K562 (cell line): ENCODE results near the gene NINJ2. TPM values are rescaled to one million over a fixed set of nuclear protein-coding genes. Genes with fewer than 3 reads are reported as not detected.

Source experiments
- ATAC-seq: fragments of 200-7000 bp; cut with Tn5 transposase; 3 replicates; pipeline ENCODE4 v1.9.1; 2020; ENCODE audit warnings: moderate library complexity
- BruUV-seq: library from RNA; stranded (reverse); fragments of 400-500 nt; replicated peaks from 2 replicates; lab custom pipeline; 2021; lab: Mats Ljungman, UMichigan
- CTCF ChIA-PET: fragments of 300-600 bp; formaldehyde crosslinking; extraction: SDS; loops from one replicate; lab custom pipeline; 2021; ENCODE audit warnings: low intra/inter-chr PET ratio; lab: Yijun Ruan, JAX
- POLR2A ChIA-PET: fragments of 300-600, 350-650 bp; sonication (Branson Sonifier 250); formaldehyde crosslinking; extraction: SDS; loops from one replicate; lab custom pipeline; 2021; ENCODE audit warnings: antibody characterized with exemption, inconsistent platforms; lab: Yijun Ruan, JAX
- DNase-seq, 4 experiments: peaks; one replicate each; pipeline versions ENCODE4 v3.0.0 to v3.0.0-alpha.2; 2011 to 2018; ENCODE audit warnings: low spot score in 3 of 4, mixed read lengths in 3 of 4; ENCODE audit errors: extremely low read depth in 1 of 4
- FAIRE-seq: peaks from 2 replicates; lab custom pipeline; 2011; peaks lifted over from hg19 to GRCh38; lab: Jason Lieb, UNC
- H2AFZ ChIP-seq: 2 replicates; pipeline ENCODE4 v1.6.0; 2011; ENCODE audit warnings: low read depth, low read length, control low read depth, inconsistent platforms
- H3K27ac ChIP-seq: fragments of 200-600 bp; 3 replicates; pipeline ENCODE4 v1.8.0; 2011; ENCODE audit warnings: low read depth, mild to moderate bottlenecking, control low read depth, inconsistent platforms, low read length, moderate library complexity, mixed read lengths; ENCODE audit errors: extremely low read depth
- H3K27me3 ChIP-seq, 2 experiments: fragments of 300-600 bp in 1 of 2; 2 replicates in 1 of 2; 3 replicates in 1 of 2; pipeline versions ENCODE4 v1.6.0 to v1.8.0; 2011; ENCODE audit warnings: inconsistent platforms in 2 of 2, low read length in 2 of 2, mild to moderate bottlenecking in 1 of 2, mixed read lengths in 1 of 2, moderate library complexity in 1 of 2; ENCODE audit not compliant: control insufficient read depth in 2 of 2, insufficient read depth in 2 of 2
- H3K36me3 ChIP-seq: fragments of 300-600 bp; 3 replicates; pipeline ENCODE4 v1.8.0; 2011; ENCODE audit warnings: mild to moderate bottlenecking, low read length, inconsistent platforms; ENCODE audit not compliant: control insufficient read depth, insufficient read depth
- H3K4me1 ChIP-seq, 2 experiments: fragments of 200-600 bp in 1 of 2; replicated peaks in 1 of 2; 2 replicates in 1 of 2; 3 replicates in 1 of 2; pipeline versions ENCODE4 v1.5.1 to v1.8.0; 2011; ENCODE audit warnings: inconsistent platforms in 2 of 2, low read length in 2 of 2, mild to moderate bottlenecking in 1 of 2, mixed read lengths in 1 of 2, moderate library complexity in 1 of 2; ENCODE audit not compliant: control insufficient read depth in 2 of 2, insufficient read depth in 2 of 2
- H3K4me2 ChIP-seq: 2 replicates; pipeline ENCODE4 v1.6.1; 2011; ENCODE audit warnings: low read length, control low read depth, inconsistent platforms, mixed read lengths; ENCODE audit not compliant: insufficient read depth
- H3K4me3 ChIP-seq: fragments of 200-600 bp; sonication (generic), shearing (Covaris generic); 2 replicates; pipeline ENCODE4 v1.5.1; 2016; ENCODE audit warnings: control low read depth, inconsistent platforms
- H3K79me2 ChIP-seq: fragments of 200-600 bp; 3 replicates; pipeline ENCODE4 v1.8.0; 2011; ENCODE audit warnings: low read length, inconsistent platforms; ENCODE audit not compliant: control insufficient read depth, insufficient read depth
- H3K9ac ChIP-seq, 2 experiments: 2 replicates each; pipeline versions ENCODE4 v1.6.0 to v1.6.1; 2011; ENCODE audit warnings: low read depth in 2 of 2, low read length in 2 of 2, control low read depth in 1 of 2, inconsistent platforms in 1 of 2, mild to moderate bottlenecking in 1 of 2, mixed read lengths in 1 of 2; ENCODE audit not compliant: insufficient read depth in 1 of 2
- H3K9me1 ChIP-seq: one replicate; pipeline ENCODE4 v1.6.0; 2011; ENCODE audit warnings: inconsistent platforms, mild to moderate bottlenecking, low read length, moderate library complexity; ENCODE audit not compliant: control insufficient read depth, insufficient read depth
- H3K9me3 ChIP-seq: replicated peaks from 2 replicates; pipeline ENCODE4 v1.5.1; 2011; ENCODE audit warnings: low read depth, low read length, inconsistent platforms; ENCODE audit not compliant: control insufficient read depth, insufficient read depth
- H4K20me1 ChIP-seq: replicated peaks from 2 replicates; pipeline ENCODE4 v1.6.1; 2011; ENCODE audit warnings: low read length, inconsistent platforms, mixed read lengths; ENCODE audit not compliant: control insufficient read depth, insufficient read depth
- ARID4B ChIP-seq: sonication (generic); formaldehyde crosslinking; IDR thresholded peaks from 2 replicates; pipeline ENCODE4 v1.8.0; 2022; ENCODE audit warnings: mild to moderate bottlenecking, missing genetic modification reagents
- ATF7 ChIP-seq: fragments of 450-650 bp; IDR thresholded peaks from 2 replicates; pipeline ENCODE4 v1.7.1; 2014; ENCODE audit warnings: mild to moderate bottlenecking, moderate library complexity
- BCOR ChIP-seq: fragments of 450-650 bp; IDR thresholded peaks from 2 replicates; pipeline ENCODE4 v1.6.1; 2016
- DPF2 ChIP-seq: fragments of 450-650 bp; IDR thresholded peaks from 2 replicates; pipeline ENCODE4 v1.6.1; 2016
- EP400 ChIP-seq: fragments of 450-650 bp; IDR thresholded peaks from 2 replicates; pipeline ENCODE4 v1.6.1; 2017; ENCODE audit warnings: antibody characterized with exemption, mild to moderate bottlenecking, moderate library complexity
- GABPA ChIP-seq: fragments of 200-800 bp; sonication (Bioruptor generic); conservative IDR thresholded peaks from 2 replicates; pipeline ENCODE4 v1.6.1; 2016; ENCODE audit warnings: low read depth, missing genetic modification characterization, missing compliant biosample characterization
- GATAD2B ChIP-seq: fragments of 450-650 bp; IDR thresholded peaks from 2 replicates; pipeline ENCODE4 v1.6.1; 2017; ENCODE audit warnings: mild to moderate bottlenecking, borderline replicate concordance
- ZBTB9 ChIP-seq: fragments of 450-650 bp; formaldehyde crosslinking; IDR thresholded peaks from 2 replicates; pipeline ENCODE4 v1.4.0; 2020; ENCODE audit warnings: mild to moderate bottlenecking, moderate library complexity
- whole genome bisulfite sequencing: fragments of 100-300 bp; shearing (Covaris generic); methylation state at CpG from one replicate; pipeline ENCODE4 v1.1.6; 2016; ENCODE audit warnings: low coverage, mixed read lengths; ENCODE audit not compliant: insufficient coverage; ENCODE audit errors: missing lambda C conversion rate; 5-methylcytosine and 5-hydroxymethylcytosine counted together
- in situ Hi-C: fragments of 300-500 bp; cut with MboI; formaldehyde crosslinking; loops from 4 replicates; pipeline ENCODE4 v1.15.0; 2018; ENCODE audit warnings: inconsistent platforms, mixed read lengths
- intact Hi-C: fragments of 100-400 bp; cut with micrococcal nuclease; formaldehyde crosslinking; loops from 2 replicates; pipeline ENCODE4 v1.14.2; 2022
- polyA plus RNA-seq, 8 experiments: library from polyadenylated mRNA; depleted of rRNA in 4 of 8; stranded (reverse) in 5 of 8; unstranded in 3 of 8; fragments of >200 nt; fragmentation: Nextera tagmentation in 2 of 8; fragmentation: Illumina TruSeq in 1 of 8; extraction: Ambion mirVana in 2 of 8; extraction: Trizol in 1 of 8; gene quantifications; 2 replicates each; pipeline versions ENCODE4 v1.2.1 to v1.2.3, GENCODE V29; 2011 to 2014; ENCODE audit warnings: inconsistent platforms in 1 of 8, missing spikeins in 1 of 8
- total RNA-seq, 7 experiments: library from RNA; depleted of rRNA in 6 of 7; stranded (reverse); fragments of >200 nt in 6 of 7; fragmentation: Illumina TruSeq in 2 of 7; extraction: Trizol in 2 of 7; gene quantifications; 2 replicates each; pipeline versions ENCODE4 v1.2.1 to v1.2.3, GENCODE V29; 2011 to 2021; ENCODE audit warnings: low replicate concordance in 1 of 7
- TF ChIP-seq, protein P1 (sequence below): sonication (generic); formaldehyde crosslinking; IDR thresholded peaks from 2 replicates; pipeline ENCODE4 v1.5.0; 2020; ENCODE audit warnings: missing genetic modification reagents

The NINJ2 gene
- total and polyA plus RNA-seq, 9 of the 15 experiments (the other 6 are each of a cell fraction or from before 2014, with no cell fraction given), result 2.6 to 16.0 (median 4.5) TPM

- H3K27ac ChIP-seq, result peak overlapping the region; percentile 91
- H2AFZ ChIP-seq, result peak overlapping the region; percentile 81
- peak overlapping the region; percentile 79 to 96 for H3K9ac ChIP-seq
- FAIRE-seq (no peak), DNase-seq (peak; percentile 79 to 92 (median 88)), ATAC-seq (peak; percentile 74)
- H3K4me1 ChIP-seq, result peaks cover 36 to 45% of the 10 kb centered on the region in 2 experiments
- H3K4me2 ChIP-seq, result peak overlapping the region; percentile 77
- H3K4me3 ChIP-seq, result peak overlapping the region; percentile 51
- in situ Hi-C loops (no loop called here), intact Hi-C loops (loop anchor here (2.0 to 5.0 kb wide), 2 partner anchors 66 to 108 kb away; no protein-coding TSS in a partner anchor)
- POLR2A ChIA-PET, result interaction anchor here (0.6 to 1.5 kb wide), 5 partner anchors 9 to 67 kb away, joined by 3 to 4 read pairs (median 4); no protein-coding TSS in a partner anchor
- H3K27me3 ChIP-seq, result no peaks in the 10 kb centered on the region
- no peaks in the 10 kb centered on the region for H4K20me1 ChIP-seq
- no CpG with 5 or more reads among the region's 95 CpGs for WGBS
- TSS peak; percentile 44 for BruUV-seq
- peaks cover 16% of the 10 kb centered on the region for H3K79me2 ChIP-seq
- CTCF ChIA-PET, result no interaction called here
- no peaks in the 10 kb centered on the region; the same call in 2 of the 3 replicates for H3K36me3 ChIP-seq
- no peaks in the 10 kb centered on the region for H3K9me1 ChIP-seq
- H3K9me3 ChIP-seq, result no peaks in the 10 kb centered on the region
- peak; percentile 79; the same call in 1 of the 2 replicates for TF ChIP-seq BCOR
- TF ChIP-seq DPF2, result peak; percentile 14; the same call in 1 of the 2 replicates
- 0 out of 2 replicates have a peak, but pooled peaks have one; percentile 28 for TF ChIP-seq ZBTB9 (CRISPR knock-in tag)
- TF ChIP-seq, protein P1, sequence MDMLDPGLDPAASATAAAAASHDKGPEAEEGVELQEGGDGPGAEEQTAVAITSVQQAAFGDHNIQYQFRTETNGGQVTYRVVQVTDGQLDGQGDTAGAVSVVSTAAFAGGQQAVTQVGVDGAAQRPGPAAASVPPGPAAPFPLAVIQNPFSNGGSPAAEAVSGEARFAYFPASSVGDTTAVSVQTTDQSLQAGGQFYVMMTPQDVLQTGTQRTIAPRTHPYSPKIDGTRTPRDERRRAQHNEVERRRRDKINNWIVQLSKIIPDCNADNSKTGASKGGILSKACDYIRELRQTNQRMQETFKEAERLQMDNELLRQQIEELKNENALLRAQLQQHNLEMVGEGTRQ (CRISPR knock-in tag), result peak; percentile 84
- TF ChIP-seq GATAD2B, result 0 out of 2 replicates have a peak, but pooled peaks have one; percentile 16
- TF ChIP-seq ARID4B (CRISPR knock-in tag), result peak; percentile 67
- TF ChIP-seq ATF7, result peak; percentile 27; the same call in 1 of the 2 replicates
- TF ChIP-seq EP400, result 0 out of 2 replicates have a peak, but pooled peaks have one; percentile 19
- TF ChIP-seq GABPA (tag), result peak; percentile 86
Measured at GRCh38 chr12:642633-643474, 20.4 kb downstream of the NINJ2 start.
